ENCODE results near the gene ACVR1B. TPM values are rescaled to one million over a fixed set of nuclear protein-coding genes. Genes with fewer than 3 reads are reported as not detected.

ACVR1B gene
- total and polyA plus RNA-seq, 2 donors (not counting 1 experiment from before 2014, with no cell fraction given) = 3.4 to 10.6 TPM

DNA sequence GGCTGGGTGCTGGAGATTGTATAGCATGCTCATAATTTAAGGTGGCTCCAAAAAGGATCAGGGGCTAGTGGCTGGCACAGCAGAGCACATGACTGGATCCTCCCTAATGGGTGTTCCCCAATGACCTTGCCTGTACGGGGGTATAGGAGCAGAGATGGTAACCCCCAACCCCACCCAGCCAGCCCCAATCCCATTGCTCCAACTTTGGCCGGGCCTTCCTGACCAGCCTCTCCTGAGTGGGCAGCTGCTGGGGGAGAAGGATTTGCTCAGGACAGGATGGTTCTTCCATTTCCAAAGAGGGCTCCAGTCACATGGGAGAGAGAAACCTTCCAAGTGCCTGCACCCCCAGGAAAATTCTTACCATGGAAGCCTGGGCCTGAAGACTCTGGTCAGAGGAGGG lies 84.4 kb downstream of the ACVR1B start:
- ChIA-PET POLR2A (interaction anchor here (1.1 to 4.0 kb wide), 3 partner anchors 11 to 30 kb away, joined by 3 to 31 read pairs (median 4); partner anchors contain the start of genes NR4A1 and TAMALIN), CTCF (interaction anchor here (1.8 to 32.6 kb wide), 3 partner anchors 11 to 39 kb away, joined by 10 to 1315 read pairs (median 125); partner anchors contain the start of genes ATG101, NR4A1 and SMIM41)
- peaks cover 0 to 2% (median 0%) of the 10 kb centered on the region in 4 experiments for H3K27me3 ChIP-seq (replicated peaks in 1 of 4; ENCODE audit: control extremely low read depth in 1 of 4, control insufficient read depth in 3 of 4, insufficient read depth in 4 of 4, low read length in 3 of 4)
- no peaks in the 10 kb centered on the region for H3K9me3 Mint-ChIP-seq (ENCODE audit: insufficient read depth)
- peak overlapping the region; percentile 86 for H3K4me2 ChIP-seq (replicated peaks; ENCODE audit: low read depth, low read length, poor library complexity, severe bottlenecking)
- H3K4me1 Mint-ChIP-seq = peaks cover 74% of the 10 kb centered on the region
- no peaks in the 10 kb centered on the region for H3K9me3 ChIP-seq (ENCODE audit: control extremely low read depth in 1 of 3, control insufficient read depth in 2 of 3, insufficient read depth in 1 of 3, low read length in 2 of 3)
- H3K4me3 ChIP-seq (ENCODE audit: control extremely low read depth in 1 of 5, extremely low read depth in 1 of 5, insufficient read depth in 1 of 5, low read depth in 2 of 5, low read length in 4 of 5) = peak overlapping the region in 3 of 5 experiments; percentile 47 to 60 (median 58)
- peak overlapping the region; percentile 69 to 70 for H3K27ac ChIP-seq (ENCODE audit: low read length in 2 of 2)
- H3K9ac ChIP-seq (ENCODE audit: low read length) = peak overlapping the region; percentile 64
- no CpG with 5 or more reads among the region's 2 CpGs for WGBS (ENCODE audit: insufficient coverage)
- H2AFZ ChIP-seq (ENCODE audit: insufficient read depth, low read depth, low read length, poor library complexity, severe bottlenecking) = no peak overlapping the region
- no peaks in the 10 kb centered on the region for H3K27me3 Mint-ChIP-seq
- H3K4me3 Mint-ChIP-seq = peak overlapping the region; percentile 85
- intact Hi-C loops (cut with micrococcal nuclease) = no loop called here
- no peaks in the 10 kb centered on the region for H4K20me1 ChIP-seq (ENCODE audit: control insufficient read depth, insufficient read depth, low read length, poor library complexity, severe bottlenecking)
- no peak for DNase-seq
- TF ChIP-seq, protein P1, sequence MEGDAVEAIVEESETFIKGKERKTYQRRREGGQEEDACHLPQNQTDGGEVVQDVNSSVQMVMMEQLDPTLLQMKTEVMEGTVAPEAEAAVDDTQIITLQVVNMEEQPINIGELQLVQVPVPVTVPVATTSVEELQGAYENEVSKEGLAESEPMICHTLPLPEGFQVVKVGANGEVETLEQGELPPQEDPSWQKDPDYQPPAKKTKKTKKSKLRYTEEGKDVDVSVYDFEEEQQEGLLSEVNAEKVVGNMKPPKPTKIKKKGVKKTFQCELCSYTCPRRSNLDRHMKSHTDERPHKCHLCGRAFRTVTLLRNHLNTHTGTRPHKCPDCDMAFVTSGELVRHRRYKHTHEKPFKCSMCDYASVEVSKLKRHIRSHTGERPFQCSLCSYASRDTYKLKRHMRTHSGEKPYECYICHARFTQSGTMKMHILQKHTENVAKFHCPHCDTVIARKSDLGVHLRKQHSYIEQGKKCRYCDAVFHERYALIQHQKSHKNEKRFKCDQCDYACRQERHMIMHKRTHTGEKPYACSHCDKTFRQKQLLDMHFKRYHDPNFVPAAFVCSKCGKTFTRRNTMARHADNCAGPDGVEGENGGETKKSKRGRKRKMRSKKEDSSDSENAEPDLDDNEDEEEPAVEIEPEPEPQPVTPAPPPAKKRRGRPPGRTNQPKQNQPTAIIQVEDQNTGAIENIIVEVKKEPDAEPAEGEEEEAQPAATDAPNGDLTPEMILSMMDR (IDR thresholded peaks at IDR 0.05) = no peak
- no peak for TF ChIP-seq EZH2 (IDR thresholded peaks at IDR 0.05; ENCODE audit: borderline replicate concordance, insufficient read depth, low read depth, low read length, poor library complexity, severe bottlenecking)
- no peaks in the 10 kb centered on the region for H3K79me2 ChIP-seq (ENCODE audit: control insufficient read depth, insufficient read depth, low read length)
- no peak for ATAC-seq (ENCODE audit: low read depth)
- H3K27ac Mint-ChIP-seq = peak overlapping the region; percentile 88
- H3K4me1 ChIP-seq (ENCODE audit: control insufficient read depth in 2 of 2, insufficient read depth in 2 of 2, low read length in 2 of 2) = peaks cover 35 to 58% of the 10 kb centered on the region in 2 donors
- no peaks in the 10 kb centered on the region for H3K36me3 ChIP-seq (replicated peaks in 1 of 2; ENCODE audit: control extremely low read depth in 1 of 2, control insufficient read depth in 1 of 2, extremely low read depth in 1 of 2, insufficient read depth in 2 of 2, low read length in 1 of 2)

DNA sequence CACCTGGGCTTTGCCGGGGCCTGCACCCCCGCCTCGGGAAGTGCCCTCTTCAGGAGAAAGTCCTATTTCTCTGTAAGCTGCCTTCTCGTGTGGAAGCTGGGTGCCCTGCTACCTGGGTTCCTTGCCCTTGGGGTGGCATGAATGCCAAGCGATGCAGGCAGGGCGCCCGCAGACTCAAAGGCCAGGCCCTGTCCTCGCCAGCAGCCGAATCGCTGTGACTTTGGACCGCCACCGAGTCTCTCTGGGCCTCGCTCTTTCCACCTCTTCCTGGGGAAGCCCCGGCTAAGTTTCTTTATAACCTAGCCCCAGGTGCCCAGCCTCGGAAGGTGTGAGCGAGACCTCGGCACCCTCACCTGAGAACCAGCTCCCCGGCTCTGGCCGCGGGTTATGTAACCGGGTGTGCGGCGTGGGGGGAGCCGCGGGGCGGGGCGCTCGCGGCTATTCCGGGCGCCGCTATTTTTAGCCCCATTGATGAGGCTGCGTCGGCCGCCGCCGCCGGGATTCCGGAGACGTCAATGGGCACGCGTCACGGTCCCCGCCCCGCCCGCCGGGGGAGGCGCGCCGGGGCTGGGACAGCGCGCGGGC lies 85.2 kb downstream of the ACVR1B start:
- Histone ChIP-seq H3K4me1 (ENCODE audit: control insufficient read depth in 2 of 2, insufficient read depth in 2 of 2, low read length in 2 of 2) (peaks cover 41 to 64% of the 10 kb centered on the region in 2 donors), H4K20me1 (ENCODE audit: control insufficient read depth, insufficient read depth, low read length, poor library complexity, severe bottlenecking) (no peaks in the 10 kb centered on the region), H3K36me3 (replicated peaks in 1 of 2; ENCODE audit: control extremely low read depth in 1 of 2, control insufficient read depth in 1 of 2, extremely low read depth in 1 of 2, insufficient read depth in 2 of 2, low read length in 1 of 2) (no peaks in the 10 kb centered on the region), H3K79me2 (ENCODE audit: control insufficient read depth, insufficient read depth, low read length) (no peaks in the 10 kb centered on the region), H3K9ac (ENCODE audit: low read length) (peak overlapping the region; percentile 64), H3K4me3 (ENCODE audit: control extremely low read depth in 1 of 5, extremely low read depth in 1 of 5, insufficient read depth in 1 of 5, low read depth in 2 of 5, low read length in 4 of 5) (peak overlapping the region in 4 of 5 experiments; percentile 34 to 60 (median 52)), H3K4me2 (replicated peaks; ENCODE audit: low read depth, low read length, poor library complexity, severe bottlenecking) (peak overlapping the region; percentile 86), H3K27me3 (replicated peaks in 1 of 4; ENCODE audit: control extremely low read depth in 1 of 4, control insufficient read depth in 3 of 4, insufficient read depth in 4 of 4, low read length in 3 of 4) (peaks cover 0 to 2% (median 0%) of the 10 kb centered on the region in 4 experiments), H3K9me3 (ENCODE audit: control extremely low read depth in 1 of 3, control insufficient read depth in 2 of 3, insufficient read depth in 1 of 3, low read length in 2 of 3) (no peaks in the 10 kb centered on the region), H2AFZ (ENCODE audit: insufficient read depth, low read depth, low read length, poor library complexity, severe bottlenecking) (no peak overlapping the region), H3K27ac (ENCODE audit: low read length in 2 of 2) (peak overlapping the region; percentile 69 to 70)
- Mint-ChIP-seq H3K9me3 (ENCODE audit: insufficient read depth) (no peaks in the 10 kb centered on the region), H3K4me3 (peak overlapping the region; percentile 85), H3K4me1 (peaks cover 81% of the 10 kb centered on the region), H3K27ac (peak overlapping the region; percentile 88), H3K27me3 (no peaks in the 10 kb centered on the region)
- no peak for TF ChIP-seq EZH2 (IDR thresholded peaks at IDR 0.05; ENCODE audit: borderline replicate concordance, insufficient read depth, low read depth, low read length, poor library complexity, severe bottlenecking)
- TF ChIP-seq, protein P1 (IDR thresholded peaks at IDR 0.05) = no peak
- WGBS (ENCODE audit: insufficient coverage) = 7% methylated on average over 53 of the region's 53 CpGs
- ChIA-PET CTCF (interaction anchor here (1.8 to 32.6 kb wide), 3 partner anchors 12 to 38 kb away, joined by 10 to 1315 read pairs (median 125); partner anchors contain the start of genes ATG101, NR4A1 and SMIM41), POLR2A (interaction anchor here (0.6 to 4.0 kb wide), 6 partner anchors 11 to 87 kb away, joined by 3 to 31 read pairs (median 4); partner anchors contain the start of genes ATG101, NR4A1 and TAMALIN)
- ATAC-seq (ENCODE audit: low read depth) (peak; percentile 48), DNase-seq (peak; percentile 95)
- intact Hi-C loops (cut with micrococcal nuclease) = loop anchor here (1.0 kb wide), 2 partner anchors 14 to 33 kb away; partner anchors contain the start of gene ATG101

All from B cell (primary cell).